Measurements from ENCODE around the gene TTC7B.
A peak's percentile ranks its signal among the peaks of the same experiment; 100 is the strongest.
"Not testable (repeated sequence)": the region's sequence is repeated elsewhere in the genome, so short reads cannot be mapped to it uniquely, and the experiment has no call there.

Gene TTC7B
- total RNA-seq = 0.48 to 1.3 reads per million in 2 donors

- DNase-seq = peak; percentile 21
Observed at GRCh38 chr14:90815822-90816662, at the start of gene TTC7B. Gene TTC7B, minus strand, starts transcription at chr14:90816430. Its CDS starts 135 bp downstream, at chr14:90816295.

- DNase-seq = no peak
Observed at GRCh38 chr14:90864741-90865140, 48.5 kb upstream of the TTC7B start.

GRCh38 chr14:90858511-90858910, 42.3 kb upstream of the TTC7B start:
- no peak for DNase-seq

GRCh38 chr14:90857866-90858265, 41.6 kb upstream of the TTC7B start:
- DNase-seq = no peak

GRCh38 chr14:90856115-90856514, 39.9 kb upstream of the TTC7B start:
- DNase-seq = not testable (repeated sequence)

GRCh38 chr14:90853116-90853515, 36.9 kb upstream of the TTC7B start:
- no peak for DNase-seq

- DNase-seq = no peak
Observed at GRCh38 chr14:90851327-90852036, 35.3 kb upstream of the TTC7B start.

- no peak for DNase-seq
Observed at GRCh38 chr14:90850487-90850886, 34.3 kb upstream of the TTC7B start.

GRCh38 chr14:90849787-90850444, 33.7 kb upstream of the TTC7B start:
- no peak for DNase-seq

GRCh38 chr14:90848944-90849731, 32.9 kb upstream of the TTC7B start:
- DNase-seq = no peak

- DNase-seq = no peak
Observed at GRCh38 chr14:90846511-90846910, 30.3 kb upstream of the TTC7B start.

GRCh38 chr14:90844321-90844720, 28.1 kb upstream of the TTC7B start:
- DNase-seq = no peak

- no peak for DNase-seq
Observed at GRCh38 chr14:90842726-90843125, 26.5 kb upstream of the TTC7B start.

- DNase-seq = not testable (repeated sequence)
Observed at GRCh38 chr14:90840667-90841066, 24.4 kb upstream of the TTC7B start.

GRCh38 chr14:90839889-90840266, 23.6 kb upstream of the TTC7B start:
- DNase-seq = no peak

- no peak for DNase-seq
Observed at GRCh38 chr14:90839024-90839888, 23.0 kb upstream of the TTC7B start.

GRCh38 chr14:90838531-90838930, 22.3 kb upstream of the TTC7B start:
- not testable (repeated sequence) for DNase-seq

GRCh38 chr14:90837355-90837754, 21.1 kb upstream of the TTC7B start:
- DNase-seq = no peak

GRCh38 chr14:90836692-90837063, 20.4 kb upstream of the TTC7B start:
- DNase-seq = no peak

- DNase-seq = no peak
Observed at GRCh38 chr14:90831821-90832220, 15.6 kb upstream of the TTC7B start.

GRCh38 chr14:90830931-90831701, 14.9 kb upstream of the TTC7B start:
- DNase-seq = no peak

All from T-helper 9 cell (primary cell).